NCI-H1694 treated with DMSO at 0.1 percent for 48 hours (cell line): Measurements from ENCODE around the gene CEMIP.

ENCODE experiments used
- DNase-seq: peaks from one replicate; lab custom pipeline; 2025; lab: John Stamatoyannopoulos, UW

CEMIP gene

GRCh38 chr15:80929689-80930088, 150.5 kb downstream of the CEMIP start:
- DNase-seq = no peak

GRCh38 chr15:80931191-80931590, 152.0 kb downstream of the CEMIP start:
- DNase-seq = no peak

GRCh38 chr15:80931721-80932512, 152.7 kb downstream of the CEMIP start:
- no peak for DNase-seq

GRCh38 chr15:80932513-80932815, 153.3 kb downstream of the CEMIP start:
- DNase-seq = no peak

- DNase-seq = no peak
These were observed 153.8 kb downstream of the CEMIP start for GRCh38 chr15:80932989-80933388.

- no peak for DNase-seq
These were observed 155.6 kb downstream of the CEMIP start for GRCh38 chr15:80934761-80935221.

GRCh38 chr15:80936288-80937078, 157.3 kb downstream of the CEMIP start:
- DNase-seq = no peak

- no peak for DNase-seq
These were observed 158.5 kb downstream of the CEMIP start for GRCh38 chr15:80937718-80938117.

- no peak for DNase-seq
These were observed 160.0 kb downstream of the CEMIP start for GRCh38 chr15:80939216-80939615.

- no peak for DNase-seq
These were observed 161.2 kb downstream of the CEMIP start for GRCh38 chr15:80940331-80940730.

GRCh38 chr15:80940851-80941250, 161.7 kb downstream of the CEMIP start:
- no peak for DNase-seq

GRCh38 chr15:80942266-80942665, 163.1 kb downstream of the CEMIP start:
- no peak for DNase-seq

- DNase-seq = no peak
These were observed 163.8 kb downstream of the CEMIP start for GRCh38 chr15:80942746-80943565.

- no peak for DNase-seq
These were observed 165.6 kb downstream of the CEMIP start for GRCh38 chr15:80944818-80945217.

GRCh38 chr15:80945605-80946004, 166.4 kb downstream of the CEMIP start:
- DNase-seq = no peak

- no peak for DNase-seq
These were observed 167.4 kb downstream of the CEMIP start for GRCh38 chr15:80946576-80946975.

GRCh38 chr15:80948651-80949292, 169.6 kb downstream of the CEMIP start:
- no peak for DNase-seq

GRCh38 chr15:80949756-80950155, 170.6 kb downstream of the CEMIP start:
- DNase-seq = no peak

- no peak for DNase-seq
These were observed 171.3 kb downstream of the CEMIP start for GRCh38 chr15:80950291-80951078.

- DNase-seq = no peak
These were observed 172.8 kb downstream of the CEMIP start for GRCh38 chr15:80951941-80952340.
